Hematopoietic multipotent progenitor cell (in vitro differentiated cells): ENCODE data around the gene UCKL1. TPM values are rescaled to one million over a fixed set of nuclear protein-coding genes. Genes with fewer than 3 reads are reported as not detected.
"Not testable (repeated sequence)": the region's sequence is repeated elsewhere in the genome, so short reads cannot be mapped to it uniquely, and the experiment has no call there.

Source experiments
- DNase-seq, 3 donors: peaks; one replicate each; pipeline ENCODE4 v3.0.0-alpha.2; 2011 to 2015; ENCODE audit warnings: low read depth in 2 of 3, low spot score in 2 of 3
- total RNA-seq: library from RNA; depleted of rRNA; stranded (reverse); fragments of >200 nt; gene quantifications from one replicate; pipeline ENCODE4 v1.2.3, GENCODE V29; 2012

Gene UCKL1
- 51.4 TPM for total RNA-seq

GRCh38 chr20:63955827-63956663 is at the start of gene UCKL1:
TSS of gene UCKL1 (minus strand) at chr20:63956416. CDS start at chr20:63956372, 44 bp downstream.
- peak in 2 of 3 donors; percentile 90 for DNase-seq

- DNase-seq, result no peak
Observed at GRCh38 chr20:64005394-64005793, 49.2 kb upstream of the UCKL1 start.

- no peak for DNase-seq
Observed at GRCh38 chr20:64003960-64004725, 47.9 kb upstream of the UCKL1 start.

GRCh38 chr20:64001607-64002011 is 45.4 kb upstream of the UCKL1 start:
- no peak for DNase-seq

- DNase-seq, result no peak
Observed at GRCh38 chr20:64000906-64001305, 44.7 kb upstream of the UCKL1 start.

- no peak for DNase-seq
Observed at GRCh38 chr20:63982937-63983336, 26.7 kb upstream of the UCKL1 start.

GRCh38 chr20:63980806-63981728 is 24.9 kb upstream of the UCKL1 start, which contains the start of gene PRPF6:
TSS of gene PRPF6 (plus strand) at chr20:63981132. CDS start at chr20:63981246, 114 bp downstream.
- DNase-seq, result peak; percentile 88 to 98 (median 96)

- DNase-seq, result no peak
Observed at GRCh38 chr20:63980317-63980805, 24.1 kb upstream of the UCKL1 start.

- DNase-seq, result peak in 2 of 3 donors; percentile 90 to 94
Observed at GRCh38 chr20:63979557-63980316, 23.5 kb upstream of the UCKL1 start, which contains the start of gene SAMD10. TSS of gene SAMD10 (minus strand) at chr20:63979642. CDS start at chr20:63979467, 175 bp downstream.

GRCh38 chr20:63979229-63979556 is 23.0 kb upstream of the UCKL1 start:
- no peak for DNase-seq

GRCh38 chr20:63978319-63979228 is 22.4 kb upstream of the UCKL1 start:
- DNase-seq, result no peak

GRCh38 chr20:63977739-63978276 is 21.6 kb upstream of the UCKL1 start:
- peak in 1 of 3 donors; percentile 32 for DNase-seq

GRCh38 chr20:63976980-63977738 is 20.9 kb upstream of the UCKL1 start:
- DNase-seq, result no peak

GRCh38 chr20:63976511-63976910 is 20.3 kb upstream of the UCKL1 start:
- DNase-seq, result not testable (repeated sequence)

- no peak for DNase-seq
Observed at GRCh38 chr20:63974402-63975200, 18.4 kb upstream of the UCKL1 start.

- peak in 2 of 3 donors; percentile 76 to 81 for DNase-seq
Observed at GRCh38 chr20:63973636-63974401, 17.6 kb upstream of the UCKL1 start.
